ENCODE measurements around the gene SH3RF1.

The SH3RF1 gene

DNA sequence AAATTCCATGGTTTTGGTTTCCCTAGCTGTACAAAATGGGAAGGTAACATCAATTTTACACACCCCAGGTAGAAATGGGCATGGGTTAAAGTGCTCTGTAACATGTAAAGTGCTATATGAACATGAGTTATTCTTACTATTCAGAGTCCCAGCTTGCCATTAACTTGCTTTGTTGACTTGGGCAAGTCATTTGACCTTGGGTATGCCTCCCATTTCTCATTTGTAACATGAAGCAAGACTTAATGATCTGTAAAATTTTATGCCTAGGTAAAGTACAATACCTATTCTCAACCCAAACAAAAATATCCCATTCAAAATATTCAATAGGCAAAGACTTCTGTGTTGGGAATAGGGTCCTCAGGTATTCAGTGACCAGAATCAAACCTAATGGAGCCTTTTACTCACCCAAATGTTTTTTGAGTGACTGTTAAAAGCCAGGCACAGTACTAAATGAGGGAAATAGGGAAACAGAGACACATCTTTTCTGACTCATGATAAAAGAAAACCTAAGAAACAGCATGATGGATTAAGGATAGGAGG, 126.6 kb downstream of the SH3RF1 start:
- H3K4me3 ChIP-seq (ENCODE audit: low read depth, low read length): no peak overlapping the region
- no peak overlapping the region for H3K27ac ChIP-seq
- H3K27me3 ChIP-seq (replicated peaks): no peaks in the 10 kb centered on the region
- TF ChIP-seq, protein P1, sequence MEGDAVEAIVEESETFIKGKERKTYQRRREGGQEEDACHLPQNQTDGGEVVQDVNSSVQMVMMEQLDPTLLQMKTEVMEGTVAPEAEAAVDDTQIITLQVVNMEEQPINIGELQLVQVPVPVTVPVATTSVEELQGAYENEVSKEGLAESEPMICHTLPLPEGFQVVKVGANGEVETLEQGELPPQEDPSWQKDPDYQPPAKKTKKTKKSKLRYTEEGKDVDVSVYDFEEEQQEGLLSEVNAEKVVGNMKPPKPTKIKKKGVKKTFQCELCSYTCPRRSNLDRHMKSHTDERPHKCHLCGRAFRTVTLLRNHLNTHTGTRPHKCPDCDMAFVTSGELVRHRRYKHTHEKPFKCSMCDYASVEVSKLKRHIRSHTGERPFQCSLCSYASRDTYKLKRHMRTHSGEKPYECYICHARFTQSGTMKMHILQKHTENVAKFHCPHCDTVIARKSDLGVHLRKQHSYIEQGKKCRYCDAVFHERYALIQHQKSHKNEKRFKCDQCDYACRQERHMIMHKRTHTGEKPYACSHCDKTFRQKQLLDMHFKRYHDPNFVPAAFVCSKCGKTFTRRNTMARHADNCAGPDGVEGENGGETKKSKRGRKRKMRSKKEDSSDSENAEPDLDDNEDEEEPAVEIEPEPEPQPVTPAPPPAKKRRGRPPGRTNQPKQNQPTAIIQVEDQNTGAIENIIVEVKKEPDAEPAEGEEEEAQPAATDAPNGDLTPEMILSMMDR (IDR thresholded peaks at IDR 0.05; ENCODE audit: low read depth, low read length, missing control alignments): no peak
- in situ Hi-C loops (cut with HindIII; ENCODE audit: low pct_ligation_motif_present, low sequenced_read_pairs): no loop called here
- peaks cover 3% of the 10 kb centered on the region for H3K36me3 ChIP-seq (replicated peaks)
- no peak for DNase-seq

DNA sequence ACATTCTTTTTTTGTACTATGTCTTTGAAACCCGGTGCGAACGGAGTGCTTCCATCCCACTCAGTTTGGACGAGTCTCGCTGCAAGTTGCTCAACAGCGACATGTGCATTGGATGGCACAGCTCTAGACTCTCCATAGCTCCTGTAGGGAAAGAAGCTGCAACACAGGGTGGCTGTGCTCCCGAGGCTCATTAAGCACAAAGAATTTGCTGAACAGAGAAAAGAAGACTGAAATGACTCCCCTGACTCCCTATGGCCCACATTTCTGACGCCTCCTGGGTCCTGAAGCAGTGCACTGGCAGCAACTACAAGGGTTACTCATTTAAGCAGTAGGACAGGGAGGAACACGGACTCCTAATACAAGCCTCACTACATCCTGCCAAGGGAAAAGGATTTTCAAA, 127.4 kb downstream of the SH3RF1 start:
- in situ Hi-C loops (cut with HindIII; ENCODE audit: low pct_ligation_motif_present, low sequenced_read_pairs): no loop called here
- TF ChIP-seq, protein P1 (IDR thresholded peaks at IDR 0.05; ENCODE audit: low read depth, low read length, missing control alignments): no peak
- Histone ChIP-seq H3K4me3 (ENCODE audit: low read depth, low read length) (no peak overlapping the region), H3K27ac (no peak overlapping the region), H3K27me3 (replicated peaks) (no peaks in the 10 kb centered on the region), H3K36me3 (replicated peaks) (peaks cover 3% of the 10 kb centered on the region)
- no peak for DNase-seq

- in situ Hi-C loops (cut with HindIII; ENCODE audit: low pct_ligation_motif_present, low sequenced_read_pairs): no loop called here
- H3K27ac ChIP-seq: no peak overlapping the region
- TF ChIP-seq, protein P1 (IDR thresholded peaks at IDR 0.05; ENCODE audit: low read depth, low read length, missing control alignments): no peak
- H3K27me3 ChIP-seq (replicated peaks): no peaks in the 10 kb centered on the region
- H3K36me3 ChIP-seq (replicated peaks): peaks cover under 1% of the 10 kb centered on the region
- DNase-seq: no peak
- H3K4me3 ChIP-seq (ENCODE audit: low read depth, low read length): no peak overlapping the region
Observed at GRCh38 chr4:169142906-169143305, 127.8 kb downstream of the SH3RF1 start.

DNA sequence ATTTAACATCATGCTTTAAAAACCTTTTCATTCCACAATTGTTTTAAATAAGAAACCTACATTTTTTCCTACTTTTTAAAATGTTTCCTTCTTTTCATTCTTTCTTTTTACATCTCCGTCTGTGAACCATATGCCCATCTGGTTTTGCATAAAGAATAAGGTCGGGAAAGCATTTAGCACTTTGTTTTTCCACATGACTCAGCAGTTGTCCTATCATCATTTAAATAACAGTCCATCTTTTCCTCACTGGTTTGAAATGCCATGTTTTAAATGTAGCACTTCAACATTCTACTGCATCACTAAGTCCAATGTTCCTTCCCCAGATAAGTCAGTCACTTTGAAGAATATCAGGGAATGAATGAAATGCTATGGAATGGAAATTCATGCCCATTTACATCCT, 128.4 kb downstream of the SH3RF1 start:
- H3K36me3 ChIP-seq (replicated peaks): no peaks in the 10 kb centered on the region
- no peak overlapping the region for H3K27ac ChIP-seq
- in situ Hi-C loops (cut with HindIII; ENCODE audit: low pct_ligation_motif_present, low sequenced_read_pairs): no loop called here
- no peak overlapping the region for H3K4me3 ChIP-seq (ENCODE audit: low read depth, low read length)
- no peak for DNase-seq
- TF ChIP-seq, protein P1 (IDR thresholded peaks at IDR 0.05; ENCODE audit: low read depth, low read length, missing control alignments): no peak
- no peaks in the 10 kb centered on the region for H3K27me3 ChIP-seq (replicated peaks)

GRCh38 chr4:169139021-169139420, 131.7 kb downstream of the SH3RF1 start:
- H3K27me3 ChIP-seq (replicated peaks): no peaks in the 10 kb centered on the region
- TF ChIP-seq, protein P1 (IDR thresholded peaks at IDR 0.05; ENCODE audit: low read depth, low read length, missing control alignments): no peak
- in situ Hi-C loops (cut with HindIII; ENCODE audit: low pct_ligation_motif_present, low sequenced_read_pairs): no loop called here
- no peak overlapping the region for H3K27ac ChIP-seq
- H3K36me3 ChIP-seq (replicated peaks): peaks cover 22% of the 10 kb centered on the region
- no peak for DNase-seq
- H3K4me3 ChIP-seq (ENCODE audit: low read depth, low read length): no peak overlapping the region

DNA sequence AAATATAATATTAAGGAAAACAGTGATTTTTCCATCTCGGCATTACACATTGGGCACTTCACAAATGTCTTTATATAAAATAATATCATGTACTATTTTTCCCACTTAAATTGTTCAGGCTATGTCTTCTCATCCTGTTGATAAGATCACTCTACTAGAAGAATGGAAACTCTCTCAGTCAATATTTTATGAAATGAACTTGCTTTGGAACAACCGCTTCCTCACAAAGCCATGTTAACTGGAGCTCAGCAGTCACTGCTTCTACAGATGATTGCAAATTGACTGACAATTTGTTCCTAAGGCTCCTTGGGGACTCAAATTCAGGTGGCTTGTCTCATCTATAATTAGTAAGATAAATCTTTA, 133.2 kb downstream of the SH3RF1 start:
- Histone ChIP-seq H3K27ac (no peak overlapping the region), H3K27me3 (replicated peaks) (no peaks in the 10 kb centered on the region), H3K4me3 (ENCODE audit: low read depth, low read length) (no peak overlapping the region), H3K36me3 (replicated peaks) (peaks cover 37% of the 10 kb centered on the region)
- DNase-seq: no peak
- TF ChIP-seq, protein P1 (IDR thresholded peaks at IDR 0.05; ENCODE audit: low read depth, low read length, missing control alignments): no peak
- in situ Hi-C loops (cut with HindIII; ENCODE audit: low pct_ligation_motif_present, low sequenced_read_pairs): no loop called here

Data from brain microvascular endothelial cell (primary cell).